Measurements from ENCODE around the gene LAIR1. TPM values are rescaled to one million over a fixed set of nuclear protein-coding genes. Genes with fewer than 3 reads are reported as not detected.
A peak's percentile ranks its signal among the peaks of the same experiment; 100 is the strongest.
"Not testable (repeated sequence)": the region's sequence is repeated elsewhere in the genome, so short reads cannot be mapped to it uniquely, and the experiment has no call there.

LAIR1 gene
- total and polyA plus RNA-seq, 12 donors, result 2.1 to 36.3 (median 5.1) TPM

GRCh38 chr19:54325631-54326030 lies 39.1 kb downstream of the LAIR1 start:
- ATAC-seq, result peak in 1 of 8 donors; percentile 14
- no peak overlapping the region for H3K27ac ChIP-seq
- 70 to 71% methylated on average over 5 of the region's 5 CpGs for WGBS, 2 donors
- H3K36me3 ChIP-seq, result no peaks in the 10 kb centered on the region
- DNase-seq, result no peak
- H3K9me3 ChIP-seq, result peaks cover 0 to 3% (median 0%) of the 10 kb centered on the region in 11 donors
- peaks cover 0 to 6% (median 0%) of the 10 kb centered on the region in 9 donors for H3K4me1 ChIP-seq
- H3K4me3 ChIP-seq, result no peak overlapping the region
- TF ChIP-seq CTCF (IDR thresholded peaks at IDR 0.05), result no peak
- intact Hi-C loops (cut with DNase I), result loop anchor here in 8 of 10 donors (2.0 to 10.0 kb wide), 4 partner anchors 59 to 69 kb away; no protein-coding TSS in a partner anchor
- peaks cover 0 to 42% (median 20%) of the 10 kb centered on the region in 7 donors for H3K27me3 ChIP-seq

- peak; percentile 56 to 89 (median 78) for TF ChIP-seq CTCF (IDR thresholded peaks at IDR 0.05)
- H3K27me3 ChIP-seq, result peaks cover 0 to 45% (median 22%) of the 10 kb centered on the region in 7 donors
- ATAC-seq (peak in 2 of 8 donors; percentile 55 to 58), DNase-seq (no peak)
- no peaks in the 10 kb centered on the region for H3K36me3 ChIP-seq
- peaks cover 0 to 3% (median 0%) of the 10 kb centered on the region in 11 donors for H3K9me3 ChIP-seq
- WGBS, 2 donors, result 6 to 7% methylated on average over 4 of the region's 4 CpGs
- H3K4me1 ChIP-seq, result peaks cover 0 to 6% (median 0%) of the 10 kb centered on the region in 9 donors
- H3K4me3 ChIP-seq, result no peak overlapping the region
- intact Hi-C loops (cut with DNase I), result loop anchor here in 8 of 10 donors (2.0 to 10.0 kb wide), 4 partner anchors 60 to 70 kb away; no protein-coding TSS in a partner anchor
- no peak overlapping the region for H3K27ac ChIP-seq
Observed at GRCh38 chr19:54325194-54325621, 39.5 kb downstream of the LAIR1 start.

- Histone ChIP-seq H3K36me3 (no peaks in the 10 kb centered on the region), H3K27ac (no peak overlapping the region), H3K4me1 (peaks cover 0 to 12% (median 0%) of the 10 kb centered on the region in 9 donors), H3K4me3 (no peak overlapping the region), H3K27me3 (peaks cover 0 to 36% (median 26%) of the 10 kb centered on the region in 7 donors), H3K9me3 (peaks cover 0 to 3% (median 0%) of the 10 kb centered on the region in 11 donors)
- intact Hi-C loops (cut with DNase I), result loop anchor here in 5 of 10 donors (2.0 to 10.0 kb wide), 3 partner anchors 61 to 71 kb away; no protein-coding TSS in a partner anchor
- 15 to 19% methylated on average over 3 of the region's 3 CpGs for WGBS, 2 donors
- ATAC-seq (no peak), DNase-seq (no peak)
- no peak for TF ChIP-seq CTCF (IDR thresholded peaks at IDR 0.05)
Observed at GRCh38 chr19:54324071-54324470, 40.7 kb downstream of the LAIR1 start.

- ATAC-seq, H3K36me3 ChIP-seq, H3K9me3 ChIP-seq, DNase-seq, H3K27ac ChIP-seq, H3K4me3 ChIP-seq: not testable (repeated sequence)
- 3% methylated on average over 9 of the region's 13 CpGs; no CpG with 5 or more reads in 1 of the 2 donors for WGBS, 2 donors
- Histone ChIP-seq H3K27me3 (peaks cover 0 to 33% (median 26%) of the 10 kb centered on the region in 7 donors), H3K4me1 (peaks cover 0 to 22% (median 0%) of the 10 kb centered on the region in 9 donors)
- peak in 2 of 9 donors; percentile 3 to 35 for TF ChIP-seq CTCF (IDR thresholded peaks at IDR 0.05)
- intact Hi-C loops (cut with DNase I), result loop anchor here in 2 of 10 donors (10.0 kb wide), 2 partner anchors 62 to 72 kb away; no protein-coding TSS in a partner anchor
Observed at GRCh38 chr19:54322934-54323333, 41.8 kb downstream of the LAIR1 start.

GRCh38 chr19:54322295-54322694 lies 42.4 kb downstream of the LAIR1 start:
- peaks cover 0 to 27% (median 0%) of the 10 kb centered on the region in 9 donors for H3K4me1 ChIP-seq
- DNase-seq, H3K4me3 ChIP-seq, H3K27ac ChIP-seq, ATAC-seq, H3K36me3 ChIP-seq, H3K9me3 ChIP-seq: not testable (repeated sequence)
- 90 to 95% methylated on average over 11 of the region's 13 CpGs for WGBS, 2 donors
- intact Hi-C loops (cut with DNase I), result loop anchor here in 2 of 10 donors (10.0 kb wide), 2 partner anchors 63 to 73 kb away; no protein-coding TSS in a partner anchor
- peaks cover 0 to 40% (median 30%) of the 10 kb centered on the region in 7 donors for H3K27me3 ChIP-seq

Measured in heart right ventricle (tissue), 16 donors.